Natural killer cell treated with Interleukin-12 subunit alpha and Interleukin-12 subunit beta and Interleukin-15 and Interleukin-18, amount 100 ng/mL, for 72 hours (primary cell): ENCODE results near the gene PDE6H. TPM values are rescaled to one million over a fixed set of nuclear protein-coding genes. Genes with fewer than 3 reads are reported as not detected.
A peak's percentile ranks its signal among the peaks of the same experiment; 100 is the strongest.

ENCODE experiments used
- ATAC-seq, 2 donors: fragments of 150-1000 bp; cut with Tn5 transposase in 1 of 2; sonication (Bioruptor Pico), chemical (Tn5 transposase) in 1 of 2; 2 replicates each; pipeline ENCODE4 v1.10.0; 2021
- DNase-seq: peaks from one replicate; pipeline ENCODE4 v3.0.0; 2022; ENCODE audit warnings: low spot score
- H3K27ac Mint-ChIP-seq, 2 donors: 1 replicate in 1 of 2; 2 replicates in 1 of 2; pipeline ENCODE4 v1.8.0; 2022; ENCODE audit warnings: mixed read lengths in 2 of 2, mild to moderate bottlenecking in 1 of 2, moderate library complexity in 1 of 2
- H3K27me3 Mint-ChIP-seq, 2 donors: 1 replicate in 1 of 2; 2 replicates in 1 of 2; pipeline ENCODE4 v1.8.0; 2022; ENCODE audit warnings: mixed read lengths in 2 of 2
- H3K36me3 Mint-ChIP-seq: one replicate; pipeline ENCODE4 v1.8.0; 2022; ENCODE audit warnings: mixed read lengths
- H3K4me1 Mint-ChIP-seq, 2 donors: 1 replicate in 1 of 2; 2 replicates in 1 of 2; pipeline ENCODE4 v1.8.0; 2022; ENCODE audit warnings: low read depth in 2 of 2, mixed read lengths in 2 of 2, mild to moderate bottlenecking in 1 of 2
- H3K4me3 Mint-ChIP-seq: one replicate; pipeline ENCODE4 v1.8.0; 2022; ENCODE audit warnings: mixed read lengths
- H3K9me3 Mint-ChIP-seq: 2 replicates; pipeline ENCODE4 v1.8.0; 2022; ENCODE audit warnings: mixed read lengths
- total RNA-seq, 2 donors: library from RNA; stranded (reverse); gene quantifications; one replicate each; pipeline ENCODE4 v1.2.3, GENCODE V29; 2022

The PDE6H gene
- total RNA-seq, 2 donors from 2014 or later = not detected

GRCh38 chr12:14956905-14957304, 15.9 kb upstream of the PDE6H start:
- no peaks in the 10 kb centered on the region for H3K9me3 Mint-ChIP-seq
- peak overlapping the region; percentile 97 to 99 for H3K27ac Mint-ChIP-seq
- H3K36me3 Mint-ChIP-seq = peaks cover 21% of the 10 kb centered on the region
- peaks cover 72 to 85% of the 10 kb centered on the region in 2 donors for H3K4me1 Mint-ChIP-seq
- DNase-seq (no peak), ATAC-seq (no peak)
- H3K4me3 Mint-ChIP-seq = peak overlapping the region; percentile 99
- H3K27me3 Mint-ChIP-seq = no peaks in the 10 kb centered on the region

GRCh38 chr12:14957551-14958168, 15.2 kb upstream of the PDE6H start:
- DNase-seq (no peak), ATAC-seq (no peak)
- Mint-ChIP-seq H3K27ac (peak overlapping the region; percentile 97 to 99), H3K9me3 (no peaks in the 10 kb centered on the region), H3K27me3 (no peaks in the 10 kb centered on the region), H3K4me3 (peak overlapping the region; percentile 99), H3K36me3 (peaks cover 15% of the 10 kb centered on the region), H3K4me1 (peaks cover 66 to 85% of the 10 kb centered on the region in 2 donors)

GRCh38 chr12:14958361-14959125, 14.3 kb upstream of the PDE6H start:
- H3K27me3 Mint-ChIP-seq = no peaks in the 10 kb centered on the region
- H3K27ac Mint-ChIP-seq = peak overlapping the region; percentile 97 to 99
- H3K4me1 Mint-ChIP-seq = peaks cover 64 to 85% of the 10 kb centered on the region in 2 donors
- no peaks in the 10 kb centered on the region for H3K9me3 Mint-ChIP-seq
- H3K36me3 Mint-ChIP-seq = peaks cover 10% of the 10 kb centered on the region
- H3K4me3 Mint-ChIP-seq = peak overlapping the region; percentile 99
- DNase-seq = no peak
- ATAC-seq = no peak

- H3K9me3 Mint-ChIP-seq = no peaks in the 10 kb centered on the region
- peak overlapping the region; percentile 99 for H3K4me3 Mint-ChIP-seq
- peaks cover 60 to 85% of the 10 kb centered on the region in 2 donors for H3K4me1 Mint-ChIP-seq
- peaks cover 10% of the 10 kb centered on the region for H3K36me3 Mint-ChIP-seq
- no peaks in the 10 kb centered on the region for H3K27me3 Mint-ChIP-seq
- ATAC-seq = no peak
- H3K27ac Mint-ChIP-seq = peak overlapping the region; percentile 97 to 99
- no peak for DNase-seq
Observed at GRCh38 chr12:14959126-14959440, 13.8 kb upstream of the PDE6H start.

DNA sequence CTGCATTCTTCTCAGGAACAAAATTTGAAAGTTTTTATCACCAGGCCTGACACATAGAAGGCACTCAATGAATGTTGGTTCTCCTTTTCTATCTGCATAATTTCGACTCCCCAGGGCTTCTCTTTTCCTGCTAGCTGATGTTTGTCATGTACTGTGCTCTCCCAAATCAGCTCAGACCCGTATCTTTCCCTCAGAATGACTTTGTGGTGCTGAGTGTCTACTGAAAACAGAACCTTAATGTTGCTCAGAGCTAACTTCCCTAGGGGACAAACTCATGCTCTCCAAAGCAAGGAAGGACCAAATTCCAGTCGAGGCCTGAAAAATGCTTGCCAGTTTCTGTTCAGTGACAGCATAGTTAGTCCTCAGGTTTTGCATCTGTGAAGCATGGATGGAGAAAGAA, 13.4 kb upstream of the PDE6H start:
- Mint-ChIP-seq H3K4me3 (peak overlapping the region; percentile 99), H3K4me1 (peaks cover 58 to 82% of the 10 kb centered on the region in 2 donors), H3K27me3 (no peaks in the 10 kb centered on the region), H3K27ac (peak overlapping the region; percentile 97 to 99), H3K9me3 (no peaks in the 10 kb centered on the region), H3K36me3 (peaks cover 10% of the 10 kb centered on the region)
- no peak for ATAC-seq
- no peak for DNase-seq

- Mint-ChIP-seq H3K4me1 (peaks cover 55 to 80% of the 10 kb centered on the region in 2 donors), H3K4me3 (peak overlapping the region; percentile 99), H3K27me3 (no peaks in the 10 kb centered on the region), H3K27ac (peak overlapping the region; percentile 97 to 99), H3K9me3 (no peaks in the 10 kb centered on the region), H3K36me3 (peaks cover 10% of the 10 kb centered on the region)
- no peak for DNase-seq
- no peak for ATAC-seq
Observed at GRCh38 chr12:14959916-14960496, 12.8 kb upstream of the PDE6H start.

DNA sequence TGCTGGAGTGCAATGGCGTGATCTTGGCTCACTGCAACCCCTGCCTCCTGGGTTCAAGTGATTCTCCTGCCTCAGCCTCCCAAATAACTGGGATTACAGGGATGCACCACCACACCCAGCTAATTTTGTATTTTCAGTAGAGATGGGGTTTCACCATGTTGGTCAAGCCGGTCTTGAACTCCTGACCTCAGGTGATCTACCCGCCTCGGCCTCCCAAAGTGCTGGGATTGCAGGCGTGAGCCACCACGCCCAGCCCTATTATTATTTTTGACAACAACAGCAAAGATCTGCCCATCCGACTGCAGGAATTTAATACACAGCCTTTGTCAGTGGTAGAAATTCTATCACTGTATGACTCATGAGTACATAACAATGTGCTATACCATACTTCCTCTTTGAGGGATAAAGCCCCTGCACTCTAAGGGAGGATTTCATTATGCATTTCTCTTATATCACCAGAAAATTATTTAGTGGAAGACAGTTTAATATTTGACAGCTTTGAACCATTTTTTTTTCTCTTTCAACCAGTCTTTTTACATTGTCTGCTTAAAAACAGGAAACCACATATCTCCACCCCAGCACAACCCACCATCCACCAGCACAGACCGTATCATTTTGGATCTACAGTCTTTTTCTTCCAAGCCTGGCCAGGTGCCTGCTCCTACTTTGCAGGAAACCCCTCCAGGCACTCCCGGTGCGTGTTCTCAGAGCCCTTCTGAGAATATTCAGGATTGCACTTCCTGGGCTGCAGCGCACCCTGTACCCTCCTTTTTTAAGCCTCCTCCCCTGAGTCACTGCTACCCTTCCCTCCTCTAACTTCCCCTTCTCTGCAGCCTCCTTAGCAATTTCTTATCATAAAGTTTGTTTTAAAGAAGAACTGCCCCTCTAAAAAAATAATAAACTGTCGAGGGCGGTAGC, 12.0 kb upstream of the PDE6H start:
- H3K4me1 Mint-ChIP-seq = peaks cover 51 to 80% of the 10 kb centered on the region in 2 donors
- DNase-seq (no peak), ATAC-seq (peak; percentile 76 to 80)
- no peaks in the 10 kb centered on the region for H3K9me3 Mint-ChIP-seq
- H3K27me3 Mint-ChIP-seq = no peaks in the 10 kb centered on the region
- peak overlapping the region; percentile 97 to 99 for H3K27ac Mint-ChIP-seq
- H3K4me3 Mint-ChIP-seq = peak overlapping the region; percentile 99
- peaks cover 10% of the 10 kb centered on the region for H3K36me3 Mint-ChIP-seq

DNA sequence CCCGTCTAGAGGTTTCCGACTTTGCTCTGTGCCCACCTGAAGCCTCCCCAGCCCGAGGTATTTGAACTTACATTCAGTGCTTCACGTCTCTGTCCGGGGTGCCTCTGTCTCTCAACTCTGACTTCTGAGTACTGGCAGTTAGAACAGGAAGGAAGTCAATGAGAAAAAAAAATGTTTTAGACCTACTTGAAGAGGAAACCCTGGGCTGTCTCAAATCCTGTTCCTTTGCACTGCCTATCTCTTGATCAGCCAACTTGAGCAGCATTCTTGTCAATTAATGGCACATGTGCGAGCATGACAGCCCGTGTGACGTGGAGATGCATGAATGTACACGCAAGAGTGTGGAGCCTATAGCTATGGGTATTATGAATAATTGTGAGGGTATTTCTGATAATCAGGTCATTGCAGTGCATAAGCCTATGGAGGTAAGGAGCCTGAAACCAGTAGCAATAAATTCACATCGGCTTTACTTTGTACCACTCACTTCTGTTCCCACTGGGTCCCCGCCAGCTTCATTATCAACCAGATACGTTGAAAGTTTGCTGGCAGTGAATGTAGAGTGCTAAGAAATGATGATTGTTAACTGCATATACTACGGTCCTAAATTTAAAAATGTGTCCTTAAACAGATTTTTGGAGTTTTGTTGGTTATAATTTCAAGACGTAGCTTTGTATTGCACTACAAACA, 11.2 kb upstream of the PDE6H start, which contains the start of gene ARHGDIB:
Gene ARHGDIB (minus strand): TSS at position 136 of the 687 bp plus-strand sequence. CDS start 10,889 bp downstream, outside the sequence.
- Mint-ChIP-seq H3K9me3 (no peaks in the 10 kb centered on the region), H3K4me3 (peak within 1 kb of the TSS; percentile 99), H3K27ac (peak within 1 kb of the TSS; percentile 97 to 99), H3K27me3 (no peaks in the 10 kb centered on the region), H3K4me1 (peaks cover 43 to 72% of the 10 kb centered on the region in 2 donors), H3K36me3 (peaks cover 10% of the 10 kb centered on the region)
- DNase-seq = peak; percentile 63
- peak; percentile 84 to 88 for ATAC-seq

DNA sequence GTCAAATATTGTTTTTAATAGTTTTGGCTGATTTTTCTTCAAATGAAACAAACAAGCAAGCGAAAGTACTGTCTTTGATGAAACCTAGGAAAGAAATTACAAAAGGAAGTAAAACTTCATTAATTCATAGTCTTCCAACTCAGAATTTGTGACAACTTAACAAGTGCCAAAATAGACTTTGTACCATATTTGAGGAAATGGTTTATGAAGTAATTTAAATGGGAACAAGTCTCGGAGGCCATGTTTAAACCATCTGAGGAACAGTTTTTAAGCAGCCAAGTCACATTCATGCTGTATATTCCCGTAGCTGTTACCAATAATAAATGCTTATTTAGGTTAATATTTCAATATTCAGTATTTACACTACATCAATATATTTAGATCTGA, 10.7 kb upstream of the PDE6H start:
- no peak for ATAC-seq
- Mint-ChIP-seq H3K27ac (peak overlapping the region; percentile 97 to 99), H3K4me1 (peaks cover 37 to 67% of the 10 kb centered on the region in 2 donors), H3K9me3 (no peaks in the 10 kb centered on the region), H3K36me3 (peaks cover 10% of the 10 kb centered on the region), H3K4me3 (peak overlapping the region; percentile 99), H3K27me3 (no peaks in the 10 kb centered on the region)
- DNase-seq = no peak

GRCh38 chr12:14962797-14963196, 10.0 kb upstream of the PDE6H start:
- ATAC-seq (no peak), DNase-seq (no peak)
- Mint-ChIP-seq H3K9me3 (no peaks in the 10 kb centered on the region), H3K36me3 (peaks cover 10% of the 10 kb centered on the region), H3K27ac (peak overlapping the region; percentile 97 to 99), H3K27me3 (no peaks in the 10 kb centered on the region), H3K4me3 (peak overlapping the region; percentile 99), H3K4me1 (peaks cover 32 to 60% of the 10 kb centered on the region in 2 donors)

GRCh38 chr12:14963520-14963919, 9.3 kb upstream of the PDE6H start:
- H3K4me1 Mint-ChIP-seq = peaks cover 28 to 53% of the 10 kb centered on the region in 2 donors

DNA sequence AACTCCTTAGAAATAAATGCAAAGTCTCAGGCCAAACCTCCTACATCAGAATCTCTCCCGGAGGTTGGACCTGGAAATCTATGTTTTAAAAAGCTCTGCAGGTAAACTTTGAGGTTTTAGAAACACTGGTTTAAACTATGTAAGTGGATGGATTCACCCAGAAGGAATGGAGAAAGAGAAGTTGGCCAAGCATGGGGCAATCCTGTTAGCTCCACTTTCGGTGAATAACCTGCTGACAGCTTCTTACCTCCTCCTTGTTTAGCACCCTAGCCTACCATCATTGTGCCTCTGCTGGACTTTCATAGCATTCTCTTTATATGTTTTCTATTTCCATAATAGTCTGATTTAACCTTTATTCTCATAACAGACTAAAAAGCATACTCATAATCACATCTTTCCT, 8.4 kb upstream of the PDE6H start:
- ATAC-seq (no peak), DNase-seq (no peak)
- Mint-ChIP-seq H3K9me3 (no peaks in the 10 kb centered on the region), H3K4me3 (no peak overlapping the region), H3K4me1 (peaks cover 19 to 45% of the 10 kb centered on the region in 2 donors), H3K27me3 (no peaks in the 10 kb centered on the region), H3K36me3 (peaks cover 9% of the 10 kb centered on the region), H3K27ac (peak overlapping the region; percentile 97 to 99)

More at GRCh38 chr12:14963520-14963919, 9.3 kb upstream of the PDE6H start:
- ATAC-seq (no peak), DNase-seq (no peak)
- Mint-ChIP-seq H3K4me3 (peak overlapping the region; percentile 68), H3K27me3 (no peaks in the 10 kb centered on the region), H3K9me3 (no peaks in the 10 kb centered on the region), H3K36me3 (peaks cover 10% of the 10 kb centered on the region), H3K27ac (peak overlapping the region; percentile 97 to 99)

DNA sequence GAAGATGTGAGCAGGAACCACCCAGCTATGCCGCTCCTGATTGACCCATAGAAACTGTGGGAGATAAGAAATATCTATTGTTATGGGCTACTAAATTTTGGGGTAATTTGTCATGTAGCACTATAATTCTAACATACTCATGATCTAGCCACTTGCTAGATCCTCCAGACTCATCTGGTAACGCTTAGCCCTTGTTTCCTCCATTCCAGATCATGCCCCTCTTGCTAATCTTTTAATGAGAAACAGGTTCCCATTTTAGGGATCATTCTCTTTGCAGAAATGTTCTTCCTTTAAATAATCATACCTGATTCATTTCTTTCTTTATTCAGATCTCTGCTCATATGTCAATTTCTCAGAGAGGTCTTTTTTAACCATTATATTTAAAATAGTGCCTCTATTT, 7.6 kb upstream of the PDE6H start:
- peak overlapping the region; percentile 97 to 99 for H3K27ac Mint-ChIP-seq

More for the DNA sequence above, 7.6 kb upstream of the PDE6H start:
- no peak for ATAC-seq
- Mint-ChIP-seq H3K9me3 (no peaks in the 10 kb centered on the region), H3K27me3 (no peaks in the 10 kb centered on the region), H3K4me1 (peaks cover 13 to 37% of the 10 kb centered on the region in 2 donors), H3K4me3 (no peak overlapping the region), H3K36me3 (peaks cover 6% of the 10 kb centered on the region)
- DNase-seq = no peak
